ENCODE measurements around the gene JADE1.

JADE1 gene

GRCh38 chr4:128823025-128823661 lies 13.6 kb downstream of the JADE1 start:
- no peak for TF ChIP-seq CTCF (IDR thresholded peaks at IDR 0.05)

- no peak for TF ChIP-seq CTCF (IDR thresholded peaks at IDR 0.05)
These were observed 15.7 kb downstream of the JADE1 start for GRCh38 chr4:128825226-128825625.

GRCh38 chr4:128827296-128827695 lies 17.8 kb downstream of the JADE1 start:
- no peak for TF ChIP-seq CTCF (IDR thresholded peaks at IDR 0.05)

GRCh38 chr4:128830906-128831503 lies 21.5 kb downstream of the JADE1 start:
- no peak for TF ChIP-seq CTCF (IDR thresholded peaks at IDR 0.05)

GRCh38 chr4:128831531-128832242 lies 22.2 kb downstream of the JADE1 start:
- TF ChIP-seq CTCF (IDR thresholded peaks at IDR 0.05) = no peak

GRCh38 chr4:128832243-128832625 lies 22.7 kb downstream of the JADE1 start:
- TF ChIP-seq CTCF (IDR thresholded peaks at IDR 0.05) = no peak

- TF ChIP-seq CTCF (IDR thresholded peaks at IDR 0.05) = no peak
These were observed 26.2 kb downstream of the JADE1 start for GRCh38 chr4:128835498-128836222.
